HG03442 (cell line): ENCODE data around the gene AQR.
A peak's percentile ranks its signal among the peaks of the same experiment; 100 is the strongest.
"Not testable (repeated sequence)": the region's sequence is repeated elsewhere in the genome, so short reads cannot be mapped to it uniquely, and the experiment has no call there.

ENCODE experiments used
- ATAC-seq: cut with Tn5 transposase; IDR thresholded peaks from one replicate; pipeline ENCODE4 v1.9.1; 2021; ENCODE audit warnings: mild to moderate bottlenecking, moderate library complexity; ENCODE audit not compliant: unreplicated experiment

The AQR gene

GRCh38 chr15:34969340-34970097, at the start of gene AQR:
AQR (minus strand) TSS chr15:34969742; CDS start chr15:34969613, 129 bp downstream.
- ATAC-seq: peak; percentile 98

- no peak for ATAC-seq
Observed at GRCh38 chr15:35014241-35014640, 44.7 kb upstream of the AQR start.

- no peak for ATAC-seq
Observed at GRCh38 chr15:35013370-35013769, 43.8 kb upstream of the AQR start.

GRCh38 chr15:35007397-35007796, 37.9 kb upstream of the AQR start:
- no peak for ATAC-seq

GRCh38 chr15:35005933-35006332, 36.4 kb upstream of the AQR start:
- ATAC-seq: no peak

- no peak for ATAC-seq
Observed at GRCh38 chr15:35003928-35004327, 34.4 kb upstream of the AQR start.

GRCh38 chr15:35000511-35000910, 31.0 kb upstream of the AQR start:
- no peak for ATAC-seq

- ATAC-seq: no peak
Observed at GRCh38 chr15:34999906-35000305, 30.4 kb upstream of the AQR start.

- ATAC-seq: no peak
Observed at GRCh38 chr15:34994925-34995324, 25.4 kb upstream of the AQR start.

GRCh38 chr15:34993877-34994276, 24.3 kb upstream of the AQR start:
- ATAC-seq: peak; percentile 92

GRCh38 chr15:34993412-34993811, 23.9 kb upstream of the AQR start:
- ATAC-seq: no peak

GRCh38 chr15:34988027-34988902, 18.7 kb upstream of the AQR start, which contains the start of gene ZNF770:
ZNF770 (minus strand) TSS chr15:34988287; CDS start chr15:34983434, 4,853 bp downstream.
- ATAC-seq: peak; percentile 79

- no peak for ATAC-seq
Observed at GRCh38 chr15:34987609-34988026, 18.1 kb upstream of the AQR start.

- no peak for ATAC-seq
Observed at GRCh38 chr15:34986771-34987480, 17.4 kb upstream of the AQR start.

- no peak for ATAC-seq
Observed at GRCh38 chr15:34986326-34986725, 16.8 kb upstream of the AQR start.

GRCh38 chr15:34984889-34985630, 15.5 kb upstream of the AQR start:
- no peak for ATAC-seq

GRCh38 chr15:34976743-34977142, 7.2 kb upstream of the AQR start:
- no peak for ATAC-seq

- ATAC-seq: no peak
Observed at GRCh38 chr15:34976073-34976472, 6.5 kb upstream of the AQR start.

GRCh38 chr15:34973512-34973911, 4.0 kb upstream of the AQR start:
- ATAC-seq: no peak

GRCh38 chr15:34970098-34970643, 629 bp upstream of the AQR start:
- not testable (repeated sequence) for ATAC-seq
